ENCODE data around the gene DOCK9. TPM values are rescaled to one million over a fixed set of nuclear protein-coding genes. Genes with fewer than 3 reads are reported as not detected.
"Not testable (repeated sequence)": the region's sequence is repeated elsewhere in the genome, so short reads cannot be mapped to it uniquely, and the experiment has no call there.

Gene DOCK9
- total RNA-seq, 4 donors from 2014 or later = 79.1 to 197 (median 107) TPM

GRCh38 chr13:98755729-98756128 is 222.1 kb downstream of the DOCK9 start:
- Histone ChIP-seq H3K27ac (no peak overlapping the region), H3K27me3 (peaks cover 0 to 16% of the 10 kb centered on the region in 2 donors), H3K36me3 (no peaks in the 10 kb centered on the region), H3K9me3 (no peaks in the 10 kb centered on the region), H3K4me1 (peaks cover 0 to 8% of the 10 kb centered on the region in 2 donors), H3K4me3 (no peak overlapping the region)
- intact Hi-C loops (cut with DNase I; ENCODE audit: low total_unique reads) = no loop called here
- DNase-seq = no peak
- TF ChIP-seq CTCF (IDR thresholded peaks at IDR 0.05) (no peak), POLR2A (IDR thresholded peaks at IDR 0.05) (no peak)

- no peak overlapping the region for H3K4me3 ChIP-seq
- H3K4me1 ChIP-seq = peaks cover 0 to 8% of the 10 kb centered on the region in 2 donors
- no peaks in the 10 kb centered on the region for H3K9me3 ChIP-seq
- no peak for TF ChIP-seq POLR2A (IDR thresholded peaks at IDR 0.05)
- no peak for TF ChIP-seq CTCF (IDR thresholded peaks at IDR 0.05)
- no peaks in the 10 kb centered on the region for H3K36me3 ChIP-seq
- H3K27me3 ChIP-seq = peaks cover 0 to 16% of the 10 kb centered on the region in 2 donors
- intact Hi-C loops (cut with DNase I; ENCODE audit: low total_unique reads) = no loop called here
- H3K27ac ChIP-seq = no peak overlapping the region
- no peak for DNase-seq
These were observed 222.7 kb downstream of the DOCK9 start for GRCh38 chr13:98755116-98755515.

GRCh38 chr13:98754468-98754867 is 223.4 kb downstream of the DOCK9 start:
- H3K4me1 ChIP-seq; intact Hi-C loops (cut with DNase I; ENCODE audit: low total_unique reads); DNase-seq; H3K9me3 ChIP-seq; H3K4me3 ChIP-seq; H3K27ac ChIP-seq; H3K36me3 ChIP-seq: not testable (repeated sequence)
- H3K27me3 ChIP-seq = peaks cover 0 to 16% of the 10 kb centered on the region in 2 donors

- H3K36me3 ChIP-seq = no peaks in the 10 kb centered on the region
- TF ChIP-seq CTCF (IDR thresholded peaks at IDR 0.05) (no peak), POLR2A (IDR thresholded peaks at IDR 0.05) (no peak)
- no peak within 1 kb of the TSS for H3K27ac ChIP-seq
- peaks cover 0 to 8% of the 10 kb centered on the region in 2 donors for H3K4me1 ChIP-seq
- peak within 1 kb of the TSS in 1 of 2 donors; percentile 6 for H3K4me3 ChIP-seq
- H3K9me3 ChIP-seq = no peaks in the 10 kb centered on the region
- no peak for DNase-seq
- H3K27me3 ChIP-seq = peaks cover 0 to 16% of the 10 kb centered on the region in 2 donors
- intact Hi-C loops (cut with DNase I; ENCODE audit: low total_unique reads) = no loop called here
These were observed 225.2 kb downstream of the DOCK9 start, which contains the start of gene SLC15A1 for GRCh38 chr13:98752467-98753290. Gene SLC15A1 (minus strand): TSS chr13:98752672. CDS start chr13:98752598, 74 bp downstream.

- no peak for DNase-seq
- no peak overlapping the region for H3K27ac ChIP-seq
- no peaks in the 10 kb centered on the region for H3K9me3 ChIP-seq
- H3K27me3 ChIP-seq = peaks cover 0 to 16% of the 10 kb centered on the region in 2 donors
- intact Hi-C loops (cut with DNase I; ENCODE audit: low total_unique reads) = no loop called here
- H3K4me3 ChIP-seq = peak overlapping the region in 1 of 2 donors; percentile 6
- no peak for TF ChIP-seq POLR2A (IDR thresholded peaks at IDR 0.05)
- TF ChIP-seq CTCF (IDR thresholded peaks at IDR 0.05) = no peak
- H3K36me3 ChIP-seq = no peaks in the 10 kb centered on the region
- H3K4me1 ChIP-seq = peaks cover 0 to 8% of the 10 kb centered on the region in 2 donors
These were observed 225.9 kb downstream of the DOCK9 start for GRCh38 chr13:98751861-98752466.

Measured in uterus (tissue), 4 donors.